HG02840 (cell line): ENCODE results near the gene ZNF407.

ENCODE experiments used
- ATAC-seq: cut with Tn5 transposase; IDR thresholded peaks from one replicate; pipeline ENCODE4 v1.9.1; 2021; ENCODE audit warnings: mild to moderate bottlenecking, moderate library complexity, moderate number of reproducible peaks; ENCODE audit not compliant: unreplicated experiment, low FRiP score

ZNF407 gene

DNA sequence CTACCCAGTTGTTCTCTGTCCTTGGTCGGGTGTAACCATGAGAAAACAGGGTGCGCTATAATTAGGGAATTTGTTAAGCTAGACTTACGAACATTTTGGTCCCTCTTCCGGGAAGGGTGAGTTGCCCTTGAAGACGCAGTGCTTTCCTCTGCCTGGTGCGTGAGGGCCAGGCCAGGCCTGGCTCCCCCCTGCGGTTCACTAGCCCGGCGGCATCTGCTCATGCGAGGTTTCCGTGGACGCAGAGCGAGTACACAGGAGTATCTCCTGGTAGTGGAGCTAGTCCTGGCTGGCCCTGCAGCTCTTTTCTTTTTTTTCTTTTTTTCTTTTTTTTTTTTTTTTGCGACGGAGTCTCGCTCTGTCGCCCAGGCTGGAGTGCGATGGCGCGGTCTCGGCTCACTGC lies 462.5 kb downstream of the ZNF407 start:
- no peak for ATAC-seq

DNA sequence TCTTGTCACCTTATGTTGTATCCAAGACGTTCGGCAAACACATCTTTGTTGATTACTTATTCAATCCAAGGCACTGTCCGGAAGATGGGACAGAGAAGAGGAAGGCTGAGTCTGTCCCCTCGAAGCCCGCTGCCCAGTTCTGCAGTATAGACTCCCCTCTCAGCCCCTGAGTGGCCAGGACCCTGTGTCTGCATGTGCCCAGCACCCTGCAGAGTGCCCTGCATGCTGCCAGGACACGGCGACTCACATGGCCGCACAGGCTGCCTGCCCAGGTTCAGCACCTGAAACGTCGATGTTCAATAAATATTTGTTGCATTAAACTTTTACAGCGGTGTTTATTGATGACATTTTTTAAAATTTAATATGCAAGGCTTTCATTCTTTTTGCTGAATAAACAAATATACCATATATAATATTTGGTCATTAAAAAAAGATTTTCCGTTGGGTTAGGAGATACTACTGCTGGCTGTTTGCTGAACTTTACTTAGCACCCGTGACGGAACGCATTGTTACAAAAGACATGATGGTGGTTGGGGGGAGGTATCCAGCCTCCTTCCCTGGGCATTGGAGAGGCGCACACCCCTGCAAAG lies 464.7 kb downstream of the ZNF407 start:
- no peak for ATAC-seq

DNA sequence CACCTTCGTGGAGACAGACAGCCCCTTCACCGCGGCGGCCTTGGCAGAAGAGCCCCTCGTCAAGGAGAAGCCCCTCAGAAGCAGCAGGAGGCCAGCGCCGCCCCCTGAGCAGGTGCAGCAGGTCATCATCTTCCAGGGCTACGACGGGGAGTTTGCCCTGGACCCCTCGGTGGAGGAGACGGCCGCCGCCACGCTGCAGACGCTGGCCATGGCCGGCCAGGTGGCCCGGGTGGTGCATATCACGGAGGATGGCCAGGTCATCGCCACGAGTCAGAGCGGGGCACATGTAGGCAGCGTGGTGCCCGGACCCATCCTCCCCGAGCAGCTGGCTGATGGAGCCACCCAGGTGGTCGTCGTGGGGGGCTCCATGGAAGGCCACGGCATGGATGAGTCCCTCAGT lies 465.5 kb downstream of the ZNF407 start:
- ATAC-seq, result no peak

DNA sequence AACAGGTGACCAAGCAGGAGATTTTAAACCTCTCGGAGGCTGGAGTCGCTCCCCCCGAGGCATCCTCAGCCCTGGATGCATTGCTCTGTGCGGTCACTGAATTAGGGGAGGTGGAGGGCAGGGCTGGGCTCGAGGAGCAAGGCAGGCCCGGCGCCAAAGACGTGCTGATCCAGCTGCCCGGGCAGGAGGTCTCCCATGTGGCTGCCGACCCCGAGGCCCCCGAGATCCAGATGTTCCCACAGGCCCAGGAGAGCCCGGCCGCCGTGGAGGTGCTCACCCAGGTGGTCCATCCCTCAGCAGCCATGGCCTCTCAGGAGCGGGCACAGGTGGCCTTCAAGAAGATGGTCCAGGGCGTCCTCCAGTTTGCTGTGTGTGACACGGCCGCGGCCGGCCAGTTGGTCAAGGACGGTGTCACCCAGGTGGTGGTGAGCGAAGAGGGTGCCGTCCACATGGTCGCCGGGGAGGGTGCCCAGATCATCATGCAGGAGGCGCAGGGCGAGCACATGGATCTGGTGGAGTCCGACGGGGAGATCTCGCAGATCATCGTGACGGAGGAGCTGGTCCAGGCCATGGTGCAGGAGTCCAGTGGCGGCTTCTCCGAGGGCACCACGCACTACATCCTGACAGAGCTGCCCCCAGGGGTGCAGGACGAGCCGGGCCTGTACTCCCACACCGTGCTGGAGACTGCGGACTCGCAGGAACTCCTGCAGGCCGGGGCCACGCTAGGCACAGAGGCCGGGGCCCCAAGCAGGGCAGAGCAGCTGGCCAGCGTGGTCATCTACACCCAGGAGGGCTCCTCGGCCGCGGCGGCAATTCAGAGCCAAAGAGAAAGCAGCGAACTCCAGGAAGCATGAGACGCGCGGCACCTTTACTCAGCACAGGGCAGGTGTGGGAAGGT lies 466.2 kb downstream of the ZNF407 start:
- ATAC-seq, result no peak

DNA sequence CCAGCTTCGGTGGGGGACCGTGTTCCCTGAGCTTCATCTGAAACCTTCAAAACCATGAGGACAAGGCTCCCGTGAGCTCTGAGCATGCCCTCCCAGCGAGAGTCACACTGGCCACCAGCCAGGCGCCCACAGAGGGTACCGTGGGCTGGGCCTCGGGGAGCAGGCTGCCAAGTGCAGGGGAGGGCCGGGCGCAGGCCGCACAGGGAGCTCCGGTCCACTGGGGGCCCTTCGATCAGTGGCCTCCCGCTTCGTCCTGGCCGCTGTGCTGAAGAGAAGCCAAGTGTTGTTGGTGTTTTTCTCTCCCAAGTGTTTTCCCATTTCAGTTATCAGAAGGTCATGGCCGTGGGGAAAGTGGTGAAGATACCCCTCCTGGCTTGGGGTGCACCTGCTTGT lies 466.8 kb downstream of the ZNF407 start:
- no peak for ATAC-seq

DNA sequence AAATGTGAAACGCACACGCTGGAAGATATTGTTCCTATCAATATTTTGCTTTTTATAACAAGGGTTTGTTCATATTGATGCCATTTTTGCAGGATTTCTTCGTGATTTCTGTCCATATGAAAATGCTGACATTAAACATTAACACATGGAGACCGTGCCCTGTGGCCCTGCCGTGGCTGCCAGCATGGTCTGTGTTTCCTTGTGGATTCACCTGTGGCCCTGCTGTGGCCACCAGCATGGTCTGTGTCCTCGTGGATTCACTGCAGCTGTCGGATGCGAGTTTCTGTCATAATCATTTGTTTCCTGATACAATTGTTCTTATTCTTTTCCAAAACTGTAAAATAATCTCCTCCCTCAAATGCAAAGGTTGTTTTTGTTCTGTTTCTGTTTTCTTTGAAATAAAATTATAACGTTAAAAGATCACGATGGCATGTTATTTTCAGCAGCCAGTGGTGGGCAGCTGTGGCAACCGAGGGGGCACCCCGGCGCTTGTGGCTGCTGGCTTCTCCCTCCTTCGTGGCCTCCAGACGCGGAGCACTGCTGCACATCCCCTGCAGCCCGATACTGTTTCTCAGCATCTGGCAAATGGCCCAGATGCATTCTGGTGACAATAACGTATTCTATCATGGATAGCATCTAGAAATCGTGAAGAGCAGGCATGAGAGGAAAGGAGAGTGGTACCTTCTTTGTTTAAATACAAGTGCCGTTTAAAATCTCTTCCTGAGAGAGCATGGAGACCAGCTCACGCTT lies 467.8 kb downstream of the ZNF407 start:
- no peak for ATAC-seq

DNA sequence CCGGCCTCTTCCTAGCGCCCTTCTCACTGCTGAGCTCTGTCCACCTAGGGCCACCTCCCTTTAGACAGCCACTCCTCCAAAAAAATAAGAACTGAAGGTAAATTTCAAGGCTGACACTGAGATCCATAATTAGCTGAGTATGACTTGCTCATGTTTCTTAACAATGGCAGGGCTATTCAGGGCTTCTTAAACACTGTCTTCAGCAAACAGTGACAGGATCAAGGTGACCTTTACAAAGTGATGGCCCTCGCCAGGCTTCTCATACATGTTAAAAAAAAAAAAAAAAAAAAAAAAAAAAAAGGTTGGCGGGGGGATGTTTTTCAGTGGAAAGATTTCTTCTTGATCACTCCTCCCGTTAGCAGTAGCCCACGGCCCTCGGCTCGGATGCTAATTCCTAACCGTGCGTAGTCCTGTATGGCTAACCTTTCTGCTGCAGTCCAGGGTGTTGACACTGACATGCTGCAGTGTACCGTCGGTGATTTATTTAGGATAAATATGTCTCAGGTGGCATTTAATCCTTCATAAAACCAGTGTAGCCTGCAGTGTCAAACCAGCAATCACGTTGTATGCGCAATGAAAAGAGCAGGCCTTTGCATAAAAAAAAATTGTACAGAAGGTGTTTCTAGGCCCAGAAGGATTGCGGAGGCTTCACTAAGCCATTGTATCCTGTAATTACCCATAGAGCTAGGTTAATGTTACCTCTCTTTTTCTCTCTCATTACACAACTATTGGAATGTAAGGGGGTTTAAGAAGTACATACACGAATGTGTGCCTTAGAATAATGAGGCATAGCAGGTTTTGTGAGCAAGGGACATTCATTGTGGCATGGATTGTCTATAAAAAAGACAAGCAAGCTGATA lies 468.6 kb downstream of the ZNF407 start:
- ATAC-seq, result no peak

DNA sequence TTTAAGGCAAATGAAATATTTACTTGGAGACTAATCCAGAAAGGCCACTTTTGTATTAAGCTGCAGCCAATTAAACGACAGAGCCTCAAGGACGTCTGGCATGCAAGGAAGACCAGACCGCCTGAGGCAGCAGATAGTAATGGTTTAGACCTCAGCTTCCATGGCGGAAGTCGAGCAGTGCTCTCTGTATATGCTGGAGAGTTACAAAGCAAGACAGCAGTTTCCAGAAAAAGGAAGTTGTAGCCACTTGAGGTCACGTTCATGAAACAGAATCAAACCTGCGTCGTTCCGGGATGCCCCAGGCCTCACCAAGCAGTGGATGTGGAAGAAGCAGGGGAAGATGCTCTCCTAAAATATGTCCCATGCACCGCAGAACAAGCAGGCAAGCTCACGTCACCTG lies 469.3 kb downstream of the ZNF407 start:
- no peak for ATAC-seq

DNA sequence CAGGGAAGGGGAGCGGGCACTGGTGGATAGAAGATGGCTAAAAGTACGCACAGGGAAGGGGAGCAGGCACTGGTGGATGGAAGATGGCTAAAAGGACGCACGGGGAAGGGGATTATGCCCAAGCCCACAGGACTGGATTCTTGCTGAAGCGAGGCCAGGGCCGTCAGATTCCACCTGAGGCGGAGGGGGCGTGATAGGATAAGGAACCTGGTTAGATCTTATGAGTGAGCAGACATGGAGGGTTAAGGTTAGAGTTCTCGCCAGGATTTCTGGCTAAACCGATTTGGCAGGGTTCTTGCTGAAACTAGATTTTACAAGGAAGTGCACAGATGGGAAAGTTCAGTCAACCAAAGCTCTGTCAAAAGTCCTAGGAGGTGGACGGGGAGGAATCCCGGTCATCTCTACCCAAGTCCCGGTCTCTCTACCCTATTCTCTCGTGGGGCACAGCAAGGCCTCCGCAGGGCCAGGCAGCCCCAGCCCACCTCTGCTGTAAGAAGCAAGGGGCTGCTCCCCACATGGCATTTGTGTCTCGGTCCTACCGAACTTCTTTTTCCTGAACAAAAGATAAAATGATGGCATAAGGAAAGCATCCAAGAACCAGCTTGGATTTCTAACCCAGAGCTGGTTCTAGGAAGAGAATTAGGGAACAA lies 470.5 kb downstream of the ZNF407 start:
- ATAC-seq, result no peak

DNA sequence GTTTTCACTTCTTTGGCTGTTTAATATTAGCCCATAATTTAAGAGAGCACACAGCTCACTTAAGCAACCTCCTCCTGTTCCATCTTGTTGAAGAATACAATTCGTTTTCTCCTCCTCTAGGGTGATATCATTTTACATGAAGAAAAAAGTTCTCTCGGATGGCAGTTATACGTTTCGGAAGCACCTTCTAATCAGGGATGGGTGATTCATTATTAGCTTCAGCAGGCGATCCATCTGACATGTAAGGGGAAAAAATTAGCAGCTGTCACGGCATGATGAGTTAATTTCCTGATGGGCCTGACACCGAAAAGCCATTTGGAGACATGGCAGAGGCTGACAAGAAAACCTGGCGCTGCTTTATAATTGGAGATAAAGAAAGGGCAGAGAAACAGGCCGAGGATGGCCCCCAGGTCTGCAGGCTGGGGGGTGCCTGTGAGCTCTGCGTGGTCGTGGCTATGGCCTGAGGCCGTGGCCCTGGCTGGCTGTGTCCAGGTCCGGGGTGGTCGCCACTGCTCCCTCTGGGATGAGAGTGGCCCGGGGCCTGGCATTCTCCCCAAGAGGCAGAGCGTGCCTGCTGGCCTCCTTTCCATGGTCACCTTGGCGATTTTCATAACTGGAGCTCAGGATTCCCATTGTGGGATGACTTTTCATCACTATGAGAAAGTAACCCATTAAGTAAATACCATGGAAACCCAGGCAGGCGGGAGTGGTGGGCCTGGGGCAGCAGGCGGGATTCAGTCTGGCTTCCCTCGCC lies 471.2 kb downstream of the ZNF407 start:
- ATAC-seq, result no peak

DNA sequence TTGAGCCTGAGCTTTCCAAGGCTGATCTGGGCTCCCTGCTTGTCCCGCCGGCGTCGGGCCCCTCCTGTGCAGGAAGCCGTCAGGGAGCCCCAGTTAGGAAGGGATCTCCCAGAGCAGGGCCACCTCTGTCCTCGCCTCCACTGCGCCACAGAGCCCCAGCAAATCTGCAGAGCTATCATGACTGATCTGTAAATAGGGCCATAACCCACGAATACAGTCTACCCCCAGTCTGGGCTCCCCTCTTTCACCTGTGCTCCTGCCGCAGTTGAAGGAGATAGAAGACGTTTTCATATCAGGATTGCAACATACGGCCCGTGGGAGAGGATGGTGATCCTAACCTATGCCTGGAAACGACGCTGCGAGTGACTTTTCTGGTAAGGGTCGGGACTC lies 472.6 kb downstream of the ZNF407 start:
- ATAC-seq, result no peak

DNA sequence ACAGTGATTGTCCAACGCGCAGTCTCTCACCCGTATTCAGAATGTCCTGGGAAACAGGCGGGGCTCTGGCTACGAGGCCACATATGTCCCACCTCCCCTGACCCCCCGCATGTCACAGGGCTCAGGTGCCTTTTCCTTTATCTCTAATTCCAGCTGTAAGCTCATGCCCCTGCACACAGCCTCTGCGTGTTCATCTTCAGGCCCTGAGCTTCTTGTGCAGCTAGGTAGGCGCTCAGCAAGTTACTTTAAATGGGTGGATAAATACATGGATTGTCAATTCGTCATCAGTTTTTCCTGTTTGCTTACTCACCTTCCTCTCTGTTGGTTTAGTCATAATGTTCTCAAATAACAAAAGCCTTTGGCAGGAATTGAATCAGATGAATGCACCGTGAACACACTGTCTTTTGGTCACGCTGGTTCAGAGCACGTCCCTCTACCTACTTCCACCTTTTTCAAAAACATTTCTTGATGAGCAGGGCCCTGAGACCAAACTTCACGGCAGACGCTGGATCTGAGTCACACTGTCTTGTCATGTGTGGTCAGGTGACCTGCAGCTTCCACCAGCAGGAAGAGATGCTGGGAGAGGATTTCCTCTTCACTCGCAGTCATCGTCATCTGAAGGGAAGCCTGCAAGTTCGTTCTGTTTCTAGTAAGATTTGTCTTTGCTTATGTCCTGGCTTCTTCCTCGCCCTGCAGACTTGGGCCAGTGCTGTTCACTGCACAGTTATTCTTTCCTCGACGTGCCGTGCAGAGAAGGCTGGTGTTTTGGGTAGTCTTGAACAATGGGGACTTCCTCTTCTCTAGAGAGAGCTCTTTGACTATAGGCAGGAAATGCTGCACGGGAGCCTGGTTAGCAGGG lies 473.2 kb downstream of the ZNF407 start:
- peak; percentile 80 for ATAC-seq

DNA sequence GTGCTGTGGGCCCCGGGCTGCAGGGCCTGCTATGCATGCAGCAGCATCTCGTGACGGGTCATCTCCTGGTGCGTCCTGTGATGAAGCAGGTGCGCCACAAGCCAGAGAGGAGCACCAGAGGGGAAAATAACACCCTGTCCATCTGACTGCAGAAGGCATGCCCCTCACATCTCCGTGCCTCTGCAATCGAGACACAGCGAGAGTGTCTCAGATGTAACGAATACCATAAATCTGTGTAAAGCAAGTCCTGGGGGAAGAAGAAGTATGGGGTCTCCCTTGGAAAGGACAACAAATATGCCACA lies 473.8 kb downstream of the ZNF407 start:
- no peak for ATAC-seq

DNA sequence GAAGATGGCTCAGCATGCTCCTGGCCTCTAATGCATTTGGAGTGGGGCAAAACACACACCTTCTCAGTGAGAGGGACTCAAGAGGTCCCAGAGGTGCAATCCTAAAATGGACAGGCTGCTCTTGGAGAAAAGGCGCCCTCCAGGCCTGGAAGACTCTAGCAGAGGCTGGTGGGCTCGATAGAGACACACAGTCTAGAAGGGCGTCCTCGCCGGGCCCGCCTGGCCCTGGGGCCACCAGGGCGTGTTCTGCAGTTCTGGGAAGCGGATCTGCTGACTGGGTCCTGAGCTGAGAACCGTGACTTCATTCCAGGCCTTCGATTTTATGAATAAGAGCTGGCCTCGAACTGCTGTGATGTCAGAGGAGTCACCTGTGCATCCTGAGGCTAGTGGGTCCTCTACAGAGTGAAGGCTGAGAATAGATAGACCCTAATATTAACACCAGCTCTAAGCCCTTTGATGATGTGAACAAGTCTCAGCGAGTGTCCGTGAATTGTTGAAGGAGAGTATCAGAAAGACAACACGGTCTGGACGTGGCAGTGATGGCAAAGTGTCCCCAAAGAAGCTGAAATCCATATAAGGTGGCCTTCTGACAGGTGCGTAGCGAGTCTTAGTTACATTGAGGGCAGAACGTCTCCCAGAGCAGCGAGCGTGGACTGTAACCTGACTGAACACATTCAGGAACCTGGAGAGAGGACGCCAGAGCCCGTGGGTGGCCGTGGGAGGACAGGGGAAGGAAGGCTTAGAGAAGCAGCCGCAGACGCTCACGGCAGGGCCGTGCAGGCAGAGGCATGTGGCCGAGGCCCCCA lies 474.4 kb downstream of the ZNF407 start:
- no peak for ATAC-seq

DNA sequence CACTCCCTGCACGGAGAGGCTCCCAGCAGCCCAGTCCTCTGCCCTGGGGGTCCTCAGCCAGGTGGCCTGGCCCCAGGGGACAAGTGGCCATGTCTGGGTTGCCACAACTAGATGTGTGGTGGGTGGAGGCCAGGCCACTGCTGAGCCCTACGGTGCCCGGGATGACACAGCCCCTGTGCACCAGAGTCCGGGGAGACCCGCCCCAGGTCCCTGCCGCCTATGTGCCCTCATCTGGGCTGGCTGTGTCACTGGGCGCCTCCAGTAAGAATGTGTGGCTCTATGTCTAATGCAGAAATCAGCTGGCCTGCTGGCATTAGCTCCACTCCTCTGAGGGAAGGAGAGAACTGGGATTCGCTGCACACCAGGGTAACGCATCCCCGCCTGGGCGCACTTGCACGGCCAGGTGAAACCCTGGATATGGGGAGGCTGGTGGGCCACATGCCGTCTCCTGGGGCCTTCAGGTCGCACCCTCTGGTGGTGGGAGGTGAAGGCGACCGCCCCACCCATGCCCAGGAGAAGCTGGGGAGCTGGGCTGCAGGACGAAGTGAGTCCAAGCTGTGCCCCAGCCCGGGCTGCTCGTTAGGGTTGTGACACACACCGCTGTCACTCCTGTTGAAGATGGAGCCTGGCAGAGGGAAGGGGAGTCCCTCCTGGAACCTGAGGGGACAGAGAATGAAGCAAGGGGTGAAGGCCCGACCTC lies 475.2 kb downstream of the ZNF407 start:
- no peak for ATAC-seq

DNA sequence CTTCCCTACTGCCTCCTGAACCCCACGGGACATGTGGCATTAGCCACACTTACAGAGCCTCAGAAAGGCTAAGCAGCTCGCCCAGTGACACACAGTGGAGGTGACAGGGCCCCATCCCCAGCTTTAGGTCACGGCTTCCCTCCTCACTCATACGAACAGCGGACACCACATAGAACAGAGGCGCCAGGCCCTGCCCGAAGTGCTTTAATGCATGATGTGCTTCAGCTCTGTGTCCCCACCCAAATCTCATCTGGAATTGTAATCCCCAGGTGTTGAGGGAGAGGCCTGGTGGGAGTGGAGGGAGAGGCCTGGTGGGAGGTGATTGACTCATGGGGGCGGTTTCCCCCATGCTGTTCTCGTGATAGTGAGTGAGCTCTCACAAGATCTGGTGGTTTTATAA lies 476.0 kb downstream of the ZNF407 start:
- ATAC-seq, result no peak
